Measurements from ENCODE around the gene RILPL1. TPM values are rescaled to one million over a fixed set of nuclear protein-coding genes. Genes with fewer than 3 reads are reported as not detected.
"Not testable (repeated sequence)": the region's sequence is repeated elsewhere in the genome, so short reads cannot be mapped to it uniquely, and the experiment has no call there.

Gene RILPL1
- total and polyA plus RNA-seq, 4 donors, result 1.3 to 2.7 (median 2.1) TPM

GRCh38 chr12:123482876-123483275, 50.6 kb downstream of the RILPL1 start:
- TF ChIP-seq TAF1 (conservative IDR thresholded peaks at IDR 0.05) (no peak), MAX (IDR thresholded peaks at IDR 0.05) (no peak), CTCF (IDR thresholded peaks at IDR 0.05; ENCODE audit: low read depth, low read length, missing input control) (no peak), HNF4A (conservative IDR thresholded peaks at IDR 0.05) (no peak), SP1 (IDR thresholded peaks at IDR 0.05) (no peak), EGR1 (IDR thresholded peaks at IDR 0.05; ENCODE audit: low read depth in 2 of 2) (no peak), REST (IDR thresholded peaks at IDR 0.05) (no peak), NR2F2 (IDR thresholded peaks at IDR 0.05) (no peak), RAD21 (IDR thresholded peaks at IDR 0.05) (no peak), FOXA1 (IDR thresholded peaks at IDR 0.05) (no peak), FOXA2 (IDR thresholded peaks at IDR 0.05) (no peak), HNF4G (IDR thresholded peaks at IDR 0.05) (no peak), ATF3 (IDR thresholded peaks at IDR 0.05) (no peak), JUND (IDR thresholded peaks at IDR 0.05) (no peak), YY1 (IDR thresholded peaks at IDR 0.05) (no peak)

GRCh38 chr12:123481251-123481650, 52.3 kb downstream of the RILPL1 start:
- not testable (repeated sequence) for H3K36me3 ChIP-seq (ENCODE audit: control insufficient read depth in 4 of 4, insufficient read depth in 3 of 4, low read depth in 1 of 4, low read length in 3 of 4); H3K27me3 ChIP-seq (ENCODE audit: control insufficient read depth in 4 of 4, insufficient read depth in 4 of 4, low read length in 3 of 4); H3K9ac ChIP-seq (ENCODE audit: low read depth in 1 of 2, low read length in 2 of 2); H3K4me3 ChIP-seq (ENCODE audit: low read depth in 1 of 3, low read length in 3 of 3); H3K9me3 ChIP-seq (ENCODE audit: control insufficient read depth in 4 of 4, low read length in 3 of 4); DNase-seq (ENCODE audit: low spot score); H3K4me1 ChIP-seq (ENCODE audit: control insufficient read depth in 4 of 4, insufficient read depth in 4 of 4, low read length in 3 of 4); H3K27ac ChIP-seq (ENCODE audit: low read depth in 1 of 2, low read length in 2 of 2)
- 95% methylated on average over 5 of the region's 5 CpGs for WGBS

More at GRCh38 chr12:123482876-123483275, 50.6 kb downstream of the RILPL1 start:
- H3K27me3 ChIP-seq (ENCODE audit: control insufficient read depth in 4 of 4, insufficient read depth in 4 of 4, low read length in 3 of 4), result no peaks in the 10 kb centered on the region
- no peak for DNase-seq (ENCODE audit: low spot score)
- no peak overlapping the region for H3K9ac ChIP-seq (ENCODE audit: low read depth in 1 of 2, low read length in 2 of 2)
- H3K4me3 ChIP-seq (ENCODE audit: low read depth in 1 of 3, low read length in 3 of 3), result no peak overlapping the region
- 92% methylated on average over 6 of the region's 6 CpGs for WGBS
- H3K9me3 ChIP-seq (ENCODE audit: control insufficient read depth in 4 of 4, low read length in 3 of 4), result no peaks in the 10 kb centered on the region
- H3K27ac ChIP-seq (ENCODE audit: low read depth in 1 of 2, low read length in 2 of 2), result no peak overlapping the region
- no peaks in the 10 kb centered on the region for H3K4me1 ChIP-seq (ENCODE audit: control insufficient read depth in 4 of 4, insufficient read depth in 4 of 4, low read length in 3 of 4)
- H3K36me3 ChIP-seq (ENCODE audit: control insufficient read depth in 4 of 4, insufficient read depth in 3 of 4, low read depth in 1 of 4, low read length in 3 of 4), result peaks cover 0 to 2% (median under 1%) of the 10 kb centered on the region in 4 donors
